K562 (cell line): Measurements from ENCODE around the gene MED20. TPM values are rescaled to one million over a fixed set of nuclear protein-coding genes. Genes with fewer than 3 reads are reported as not detected.

ENCODE experiments used
- ARHGAP35 ChIP-seq: fragments of 450-650 bp; IDR thresholded peaks from 2 replicates; pipeline ENCODE4 v1.6.1; 2018; ENCODE audit not compliant: partially characterized antibody
- ARID4B ChIP-seq: sonication (generic); formaldehyde crosslinking; IDR thresholded peaks from 2 replicates; pipeline ENCODE4 v1.8.0; 2022; ENCODE audit warnings: mild to moderate bottlenecking, missing genetic modification reagents
- BRD9 ChIP-seq: fragments of 450-650 bp; IDR thresholded peaks from 2 replicates; pipeline ENCODE4 v1.6.1; 2018; ENCODE audit warnings: low read depth; ENCODE audit not compliant: partially characterized antibody
- CBX3 ChIP-seq, 2 experiments: IDR thresholded peaks; 1 replicate in 1 of 2; 2 replicates in 1 of 2; pipeline ENCODE4 v1.6.1; 2012; ENCODE audit warnings: inconsistent platforms in 2 of 2, low read length in 2 of 2, borderline replicate concordance in 1 of 2, control low read depth in 1 of 2
- E2F3 ChIP-seq: fragments of 250-450 bp; sonication (Bioruptor Pico); IDR thresholded peaks from 2 replicates; pipeline ENCODE4 v1.4.0; 2020; ENCODE audit warnings: mild to moderate bottlenecking
- ELK3 ChIP-seq: fragments of 450-650 bp; formaldehyde crosslinking; IDR thresholded peaks from 2 replicates; pipeline ENCODE4 v1.4.0; 2020; ENCODE audit warnings: mild to moderate bottlenecking
- GABPA ChIP-seq: fragments of 200-800 bp; sonication (Bioruptor generic); conservative IDR thresholded peaks from 2 replicates; pipeline ENCODE4 v1.6.1; 2016; ENCODE audit warnings: low read depth, missing genetic modification characterization, missing compliant biosample characterization
- MYC ChIP-seq, 2 experiments: fragments of 250-450 bp in 1 of 2; sonication (Bioruptor Pico) in 1 of 2; IDR thresholded peaks; 2 replicates each; pipeline versions ENCODE4 v1.5.1 to v1.6.1; 2012 to 2021; ENCODE audit warnings: low read depth in 2 of 2, borderline replicate concordance in 1 of 2, improper control_type of control experiment in 1 of 2, low read length in 1 of 2, mild to moderate bottlenecking in 1 of 2, moderate library complexity in 1 of 2
- NCOA2 ChIP-seq, 2 experiments: fragments of 450-650 bp; IDR thresholded peaks; 2 replicates each; pipeline ENCODE4 v1.6.1; 2018; ENCODE audit warnings: mild to moderate bottlenecking in 2 of 2, moderate library complexity in 1 of 2; ENCODE audit not compliant: partially characterized antibody in 2 of 2
- NFE2 ChIP-seq: IDR thresholded peaks from 2 replicates; pipeline ENCODE4 v1.6.1; 2014; ENCODE audit warnings: antibody characterized with exemption, low read depth
- RBM14 ChIP-seq: fragments of 200-400 bp; formaldehyde crosslinking; IDR thresholded peaks from 2 replicates; pipeline ENCODE4 v1.6.1; 2018; ENCODE audit warnings: low read depth, mild to moderate bottlenecking, low read length, moderate library complexity, borderline replicate concordance; ENCODE audit not compliant: insufficient read depth
- STAT5B ChIP-seq: fragments of 250-450 bp; sonication (Bioruptor Pico); IDR thresholded peaks from 2 replicates; pipeline ENCODE4 v1.8.0; 2021; ENCODE audit warnings: mild to moderate bottlenecking, inconsistent platforms
- TAF7 ChIP-seq: fragments of 450-650 bp; IDR thresholded peaks from 2 replicates; pipeline ENCODE4 v1.6.1; 2016; ENCODE audit warnings: missing genetic modification characterization, missing compliant biosample characterization
- XRCC5 ChIP-seq: fragments of 200-400 bp; formaldehyde crosslinking; IDR thresholded peaks from 2 replicates; pipeline ENCODE4 v1.6.1; 2017; ENCODE audit warnings: low read depth, mild to moderate bottlenecking, low read length
- ZEB2 ChIP-seq: fragments of 450-650 bp; IDR thresholded peaks from 2 replicates; pipeline ENCODE4 v1.6.1; 2016
- ZFX ChIP-seq: sonication (generic); formaldehyde crosslinking; IDR thresholded peaks from 2 replicates; pipeline ENCODE4 v1.8.0; 2022; ENCODE audit warnings: mild to moderate bottlenecking, missing genetic modification reagents, moderate library complexity
- ZNF134 ChIP-seq: fragments of 250-450 bp; sonication (Bioruptor Pico); conservative IDR thresholded peaks from 2 replicates; pipeline ENCODE4 v1.4.0; 2020
- ZNF263 ChIP-seq: sonication (generic); formaldehyde crosslinking; IDR thresholded peaks from 2 replicates; pipeline ENCODE4 v1.8.0; 2022; ENCODE audit warnings: mild to moderate bottlenecking, missing genetic modification reagents, borderline replicate concordance
- ZNF584 ChIP-seq: fragments of 200-800 bp; sonication (Bioruptor generic); IDR thresholded peaks from 2 replicates; pipeline ENCODE4 v1.6.1; 2016; ENCODE audit warnings: low read depth, mild to moderate bottlenecking, missing genetic modification characterization, missing compliant biosample characterization
- ZNF644 ChIP-seq: fragments of 200-800 bp; sonication (Bioruptor generic); IDR thresholded peaks from 2 replicates; pipeline ENCODE4 v1.6.1; 2016; ENCODE audit warnings: low read depth, missing genetic modification characterization, missing compliant biosample characterization
- ZNF778 ChIP-seq: fragments of 450-650 bp; formaldehyde crosslinking; IDR thresholded peaks from 2 replicates; pipeline ENCODE4 v1.4.0; 2020; ENCODE audit warnings: mild to moderate bottlenecking, moderate library complexity
- polyA plus RNA-seq, 8 experiments: library from polyadenylated mRNA; depleted of rRNA in 4 of 8; stranded (reverse) in 5 of 8; unstranded in 3 of 8; fragments of >200 nt; fragmentation: Nextera tagmentation in 2 of 8; fragmentation: Illumina TruSeq in 1 of 8; extraction: Ambion mirVana in 2 of 8; extraction: Trizol in 1 of 8; gene quantifications; 2 replicates each; pipeline versions ENCODE4 v1.2.1 to v1.2.3, GENCODE V29; 2011 to 2014; ENCODE audit warnings: inconsistent platforms in 1 of 8, missing spikeins in 1 of 8
- total RNA-seq, 7 experiments: library from RNA; depleted of rRNA in 6 of 7; stranded (reverse); fragments of >200 nt in 6 of 7; fragmentation: Illumina TruSeq in 2 of 7; extraction: Trizol in 2 of 7; gene quantifications; 2 replicates each; pipeline versions ENCODE4 v1.2.1 to v1.2.3, GENCODE V29; 2011 to 2021; ENCODE audit warnings: low replicate concordance in 1 of 7
- TF ChIP-seq, protein P1 (sequence below): fragments of 250-450 bp; sonication (Bioruptor Pico); IDR thresholded peaks from 2 replicates; pipeline ENCODE4 v1.5.0; 2021

The MED20 gene
- total and polyA plus RNA-seq, 9 of the 15 experiments (the other 6 are each of a cell fraction or from before 2014, with no cell fraction given): 27.3 to 80.9 (median 46.0) TPM

DNA sequence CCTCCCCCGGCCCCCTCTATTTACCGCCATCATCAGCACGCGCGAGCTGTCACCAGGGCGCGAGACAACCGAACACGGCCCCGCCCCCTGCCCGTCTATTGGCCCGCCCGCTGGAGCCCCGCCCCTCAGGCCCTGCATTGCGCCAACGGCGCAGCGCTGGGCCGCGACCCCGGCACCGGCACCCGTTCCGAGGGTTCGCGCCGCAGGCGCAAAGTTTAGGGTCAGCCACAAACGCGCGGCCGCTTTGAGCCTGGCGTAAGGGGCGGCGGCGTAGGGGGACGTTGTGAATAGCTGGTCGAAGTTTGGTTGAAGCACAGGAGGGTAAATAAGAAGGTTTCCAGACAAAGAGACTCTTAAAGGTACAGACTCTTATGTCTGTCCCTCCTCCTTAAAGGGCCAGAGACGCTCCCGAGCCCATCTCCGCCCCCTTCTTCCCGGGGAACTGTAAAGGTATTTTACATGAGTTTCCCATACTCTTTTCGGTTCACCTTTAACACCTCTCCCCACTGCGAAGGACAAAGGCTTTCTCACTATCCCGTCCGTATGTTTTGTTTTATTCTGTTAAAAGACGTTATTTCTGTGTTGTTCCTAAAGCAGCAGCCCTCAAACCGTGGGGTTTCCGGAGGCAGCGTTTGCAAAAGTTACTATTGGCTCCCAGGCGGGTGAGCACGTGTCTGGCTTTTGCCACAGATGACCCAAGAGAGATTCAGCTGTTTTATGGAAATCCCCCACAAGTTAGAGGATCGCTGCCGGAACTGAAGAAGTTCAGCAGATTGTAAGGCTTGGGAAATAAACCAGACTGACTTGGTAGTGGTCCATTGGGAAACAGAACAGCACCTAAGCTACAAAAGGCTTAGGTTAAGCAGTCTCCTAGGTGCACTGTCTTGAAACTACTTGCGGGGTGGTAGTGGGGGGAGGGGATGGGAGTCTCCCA lies 25.4 kb downstream of the MED20 start, which contains the start of gene USP49 (continued):
- TF ChIP-seq STAT5B (CRISPR knock-in tag): no peak
- TF ChIP-seq ARHGAP35: no peak
- no peak for TF ChIP-seq E2F3 (CRISPR knock-in tag)
- TF ChIP-seq GABPA (tag): peak; percentile 15; the same call in 1 of the 2 replicates
- TF ChIP-seq TAF7 (tag): no peak
- TF ChIP-seq BRD9: no peak
- TF ChIP-seq CBX3 (IDR thresholded peaks at IDR 0.05; ENCODE audit: borderline replicate concordance in 1 of 2, low read length in 2 of 2): peak in 1 of 2 experiments; percentile 76; a peak in 1 of 3 replicates
- TF ChIP-seq, protein P1, sequence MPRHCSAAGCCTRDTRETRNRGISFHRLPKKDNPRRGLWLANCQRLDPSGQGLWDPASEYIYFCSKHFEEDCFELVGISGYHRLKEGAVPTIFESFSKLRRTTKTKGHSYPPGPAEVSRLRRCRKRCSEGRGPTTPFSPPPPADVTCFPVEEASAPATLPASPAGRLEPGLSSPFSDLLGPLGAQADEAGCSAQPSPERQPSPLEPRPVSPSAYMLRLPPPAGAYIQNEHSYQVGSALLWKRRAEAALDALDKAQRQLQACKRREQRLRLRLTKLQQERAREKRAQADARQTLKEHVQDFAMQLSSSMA: no peak
- peak; percentile 19; the same call in 1 of the 2 replicates for TF ChIP-seq ZNF134 (CRISPR knock-in tag)
- TF ChIP-seq ZEB2: no peak
- no peak for TF ChIP-seq ZNF778 (CRISPR knock-in tag)
- TF ChIP-seq ELK3 (CRISPR knock-in tag): no peak
- TF ChIP-seq ZNF584 (CRISPR knock-in tag): no peak
- TF ChIP-seq ZFX (CRISPR knock-in tag): peak; percentile 91
- TF ChIP-seq NFE2: no peak
- no peak for TF ChIP-seq ZNF263 (CRISPR knock-in tag)
- no peak for TF ChIP-seq ZNF644 (tag)
- TF ChIP-seq XRCC5: no peak
- no peak for TF ChIP-seq NCOA2 (IDR thresholded peaks at IDR 0.05; ENCODE audit: partially characterized antibody in 2 of 2)
- TF ChIP-seq MYC (IDR thresholded peaks at IDR 0.05; ENCODE audit: low read depth, low read length): peak; percentile 93
- peak; percentile 62; the same call in 1 of the 2 replicates for TF ChIP-seq MYC (CRISPR knock-in tag; IDR thresholded peaks at IDR 0.05; ENCODE audit: borderline replicate concordance, low read depth)
- TF ChIP-seq ARID4B (CRISPR knock-in tag): 0 out of 2 replicates have a peak, but pooled peaks have one; percentile 28
- no peak for TF ChIP-seq RBM14
